ENCODE data around the gene CEP70. TPM values are rescaled to one million over a fixed set of nuclear protein-coding genes. Genes with fewer than 3 reads are reported as not detected.

CEP70 gene
- total RNA-seq, 2 experiments from 2014 or later, result 9.3 to 11.4 TPM

DNA sequence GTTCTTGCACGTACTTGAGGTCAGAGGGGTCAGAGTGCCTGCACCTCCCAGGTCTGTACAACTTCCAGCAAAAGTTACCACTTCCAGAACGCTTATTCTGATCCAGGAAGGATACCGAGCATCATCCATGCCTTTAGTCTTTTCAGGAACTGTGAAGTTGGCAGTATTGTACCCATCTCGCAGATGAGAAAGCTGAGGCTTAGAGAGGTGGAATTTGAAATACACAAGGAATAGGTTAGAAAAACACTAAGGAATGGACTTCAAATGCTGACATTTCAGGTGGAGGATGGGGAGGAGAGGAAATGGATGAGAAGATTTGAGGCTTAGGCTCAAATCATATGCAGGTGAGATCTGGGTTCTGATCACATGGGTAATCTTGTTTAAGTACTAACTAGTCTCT, 148.4 kb downstream of the CEP70 start:
- Mint-ChIP-seq H3K36me3 (ENCODE audit: low read depth) (no peaks in the 10 kb centered on the region), H3K9me3 (ENCODE audit: low read depth) (no peaks in the 10 kb centered on the region), H3K27ac (no peak overlapping the region), H3K4me3 (no peak overlapping the region), H3K4me1 (no peaks in the 10 kb centered on the region), H3K27me3 (no peaks in the 10 kb centered on the region)
- POLR2A ChIA-PET, result no interaction called here
- DNase-seq (no peak), ATAC-seq (no peak)
- CTCF ChIA-PET, result interaction anchor here (3.7 kb wide), 1 partner anchor 27 kb away, joined by 11 read pairs; no protein-coding TSS in a partner anchor
- intact Hi-C loops (cut with DNase I, micrococcal nuclease), result no loop called here

DNA sequence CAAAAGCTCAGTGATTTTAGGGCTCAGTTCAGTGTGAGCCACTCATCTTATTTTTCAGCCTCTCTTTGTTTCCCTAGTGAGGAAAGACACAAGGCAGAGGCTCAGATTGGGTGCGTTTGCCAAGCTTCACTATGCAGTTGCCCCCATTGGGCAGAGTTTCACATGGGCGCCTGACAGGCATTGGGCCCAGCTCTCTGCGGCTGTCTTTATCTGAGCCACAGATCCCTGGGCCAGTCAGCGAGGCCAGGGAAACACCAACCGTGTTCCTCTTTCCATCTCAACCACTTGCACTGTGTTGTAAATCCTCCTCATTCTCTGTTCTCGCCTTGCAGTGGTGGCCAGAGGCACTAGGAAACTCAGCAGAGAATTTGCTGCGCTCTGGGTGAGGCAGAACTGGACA, 148.8 kb downstream of the CEP70 start:
- Mint-ChIP-seq H3K4me3 (no peak overlapping the region), H3K9me3 (ENCODE audit: low read depth) (no peaks in the 10 kb centered on the region), H3K27me3 (no peaks in the 10 kb centered on the region), H3K27ac (no peak overlapping the region), H3K4me1 (no peaks in the 10 kb centered on the region), H3K36me3 (ENCODE audit: low read depth) (no peaks in the 10 kb centered on the region)
- POLR2A ChIA-PET, result no interaction called here
- CTCF ChIA-PET, result interaction anchor here (3.7 kb wide), 1 partner anchor 27 kb away, joined by 11 read pairs; no protein-coding TSS in a partner anchor
- ATAC-seq (no peak), DNase-seq (no peak)
- intact Hi-C loops (cut with DNase I, micrococcal nuclease), result no loop called here

Other genes with a start within 250 kb of the CEP70 start
- gene MRAS, start 245.7 kb downstream of the CEP70 start, total RNA-seq, result under 1 TPM; 0.16 TPM
- gene ESYT3, start 159.6 kb downstream of the CEP70 start, total RNA-seq, result under 1 TPM; 0.21 to 0.37 TPM
- gene FAIM, start 14.5 kb upstream of the CEP70 start, total RNA-seq, result 1 to 10 TPM; 2.6 to 4.0 TPM
- 10 to 100 TPM; 16.2 to 19.1 TPM for gene PIK3CB, start 240.7 kb upstream of the CEP70 start, total RNA-seq

Measured in activated CD4-positive, alpha-beta T cell treated with anti-CD3 and anti-CD28 coated beads for 36 hours (primary cell).